Chondrocyte (in vitro differentiated cells): ENCODE data around the gene MAP2K2. TPM values are rescaled to one million over a fixed set of nuclear protein-coding genes. Genes with fewer than 3 reads are reported as not detected.

Experiments
- DNase-seq: peaks from one replicate; pipeline ENCODE4 v3.0.0; 2021; ENCODE audit warnings: mixed read lengths, low spot score
- H3K27ac Mint-ChIP-seq: one replicate; pipeline ENCODE4 v1.8.0; 2021; ENCODE audit warnings: mild to moderate bottlenecking, moderate library complexity, mixed read lengths; ENCODE audit not compliant: unreplicated experiment
- H3K27me3 Mint-ChIP-seq: 2 replicates; pipeline ENCODE4 v1.8.0; 2021; ENCODE audit warnings: low read depth, mixed read lengths
- H3K36me3 Mint-ChIP-seq: 2 replicates; pipeline ENCODE4 v1.8.0; 2021; ENCODE audit warnings: low read depth, mixed read lengths
- H3K4me1 Mint-ChIP-seq: 2 replicates; pipeline ENCODE4 v1.8.0; 2021; ENCODE audit warnings: low read depth, mild to moderate bottlenecking, mixed read lengths
- H3K4me3 Mint-ChIP-seq: one replicate; pipeline ENCODE4 v1.8.0; 2021; ENCODE audit warnings: mild to moderate bottlenecking, moderate library complexity, mixed read lengths; ENCODE audit not compliant: unreplicated experiment
- H3K9me3 Mint-ChIP-seq: 2 replicates; pipeline ENCODE4 v1.8.0; 2021; ENCODE audit warnings: low read depth, mixed read lengths
- total RNA-seq: library from RNA; stranded (reverse); gene quantifications from 3 replicates; pipeline ENCODE4 v1.2.1, GENCODE V29; 2021
- TF ChIP-seq, protein P1 (sequence below): fragments of 200-600 bp; sonication (generic); IDR thresholded peaks from 2 replicates; pipeline ENCODE4 v1.5.0; 2021; ENCODE audit warnings: antibody characterized with exemption, mild to moderate bottlenecking, moderate library complexity

Gene MAP2K2
- total RNA-seq, 1 donor from 2014 or later: 158 TPM

- H3K4me3 Mint-ChIP-seq: peak overlapping the region; percentile 60
Measured at GRCh38 chr19:4068047-4068966, 55.6 kb downstream of the MAP2K2 start.

DNA sequence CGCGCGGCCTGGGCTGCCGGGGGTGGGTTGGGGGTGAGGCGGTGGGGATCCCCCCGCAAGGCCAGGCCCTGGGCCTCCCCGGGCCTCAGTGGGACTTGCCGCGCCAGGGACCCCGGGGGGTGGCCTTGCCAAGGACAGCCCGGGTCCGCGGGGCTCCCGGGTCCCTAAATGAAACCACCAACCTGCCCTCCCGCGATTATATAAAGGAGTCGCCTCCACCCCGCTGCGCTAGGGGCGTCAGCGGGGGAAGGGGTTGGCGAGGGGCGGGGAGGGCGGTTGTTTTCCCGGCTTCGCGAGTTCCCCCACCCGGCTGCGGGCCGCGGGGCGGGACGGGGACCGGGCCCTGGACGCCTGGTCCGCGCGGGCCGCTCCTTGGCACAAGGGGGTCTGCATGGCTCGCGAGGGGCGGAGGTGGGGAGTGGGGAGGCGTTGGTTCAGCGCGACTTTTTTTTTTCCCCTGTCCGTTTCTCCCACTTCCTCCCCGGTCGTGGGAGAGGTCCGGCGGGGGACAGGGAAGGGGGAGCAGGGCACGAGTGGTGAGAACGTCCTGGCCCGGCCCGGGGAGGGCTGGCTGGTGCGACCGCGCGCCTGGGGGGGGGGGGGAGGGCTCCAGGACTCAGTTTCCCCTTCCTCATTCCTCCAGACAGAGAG, 56.4 kb downstream of the MAP2K2 start:
- Mint-ChIP-seq H3K27me3 (no peaks in the 10 kb centered on the region), H3K9me3 (no peaks in the 10 kb centered on the region), H3K27ac (no peak overlapping the region), H3K4me3 (peak overlapping the region; percentile 60), H3K4me1 (peaks cover 18% of the 10 kb centered on the region), H3K36me3 (no peaks in the 10 kb centered on the region)
- DNase-seq: no peak
- TF ChIP-seq, protein P1, sequence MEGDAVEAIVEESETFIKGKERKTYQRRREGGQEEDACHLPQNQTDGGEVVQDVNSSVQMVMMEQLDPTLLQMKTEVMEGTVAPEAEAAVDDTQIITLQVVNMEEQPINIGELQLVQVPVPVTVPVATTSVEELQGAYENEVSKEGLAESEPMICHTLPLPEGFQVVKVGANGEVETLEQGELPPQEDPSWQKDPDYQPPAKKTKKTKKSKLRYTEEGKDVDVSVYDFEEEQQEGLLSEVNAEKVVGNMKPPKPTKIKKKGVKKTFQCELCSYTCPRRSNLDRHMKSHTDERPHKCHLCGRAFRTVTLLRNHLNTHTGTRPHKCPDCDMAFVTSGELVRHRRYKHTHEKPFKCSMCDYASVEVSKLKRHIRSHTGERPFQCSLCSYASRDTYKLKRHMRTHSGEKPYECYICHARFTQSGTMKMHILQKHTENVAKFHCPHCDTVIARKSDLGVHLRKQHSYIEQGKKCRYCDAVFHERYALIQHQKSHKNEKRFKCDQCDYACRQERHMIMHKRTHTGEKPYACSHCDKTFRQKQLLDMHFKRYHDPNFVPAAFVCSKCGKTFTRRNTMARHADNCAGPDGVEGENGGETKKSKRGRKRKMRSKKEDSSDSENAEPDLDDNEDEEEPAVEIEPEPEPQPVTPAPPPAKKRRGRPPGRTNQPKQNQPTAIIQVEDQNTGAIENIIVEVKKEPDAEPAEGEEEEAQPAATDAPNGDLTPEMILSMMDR: peak; percentile 31

More at GRCh38 chr19:4068047-4068966, 55.6 kb downstream of the MAP2K2 start:
- TF ChIP-seq, protein P1: no peak
- no peaks in the 10 kb centered on the region for H3K36me3 Mint-ChIP-seq
- no peaks in the 10 kb centered on the region for H3K27me3 Mint-ChIP-seq
- peaks cover 12% of the 10 kb centered on the region for H3K4me1 Mint-ChIP-seq
- no peaks in the 10 kb centered on the region for H3K9me3 Mint-ChIP-seq
- no peak for DNase-seq
- peak overlapping the region; percentile 74 for H3K27ac Mint-ChIP-seq

GRCh38 chr19:4066682-4067395, 57.1 kb downstream of the MAP2K2 start, which contains the start of gene ZBTB7A:
Gene ZBTB7A (minus strand): TSS chr19:4066899. CDS start chr19:4055232, 11,667 bp downstream.
- H3K4me1 Mint-ChIP-seq: peaks cover 21% of the 10 kb centered on the region
- H3K27me3 Mint-ChIP-seq: no peaks in the 10 kb centered on the region
- no peaks in the 10 kb centered on the region for H3K36me3 Mint-ChIP-seq
- H3K9me3 Mint-ChIP-seq: no peaks in the 10 kb centered on the region
- no peak for DNase-seq
- no peak within 1 kb of the TSS for H3K27ac Mint-ChIP-seq
- peak within 1 kb of the TSS; percentile 60 for H3K4me3 Mint-ChIP-seq
- TF ChIP-seq, protein P1: no peak

DNA sequence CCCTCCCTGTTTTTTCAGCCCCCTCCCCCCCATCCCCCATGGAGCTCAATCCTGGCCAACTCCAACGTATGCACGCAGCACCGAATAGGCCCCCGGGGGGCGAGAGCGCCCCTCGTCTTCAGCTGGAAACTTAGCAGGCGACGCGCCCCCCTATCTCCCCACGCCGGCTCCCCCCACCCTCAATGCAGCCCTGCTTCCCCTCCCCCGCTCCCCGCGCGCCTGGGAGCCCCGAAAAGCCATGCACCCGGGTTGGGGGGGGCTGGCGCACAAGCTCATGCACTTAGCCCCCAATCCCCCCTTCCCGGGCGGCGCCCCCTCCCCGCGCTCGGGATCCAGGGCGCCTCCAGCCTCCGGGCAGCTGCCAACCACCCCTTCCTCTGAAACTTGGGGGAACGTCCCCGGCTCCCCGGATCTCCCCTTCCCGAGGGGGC, 57.7 kb downstream of the MAP2K2 start:
- Mint-ChIP-seq H3K4me3 (peak overlapping the region; percentile 56), H3K9me3 (no peaks in the 10 kb centered on the region), H3K4me1 (peaks cover 23% of the 10 kb centered on the region), H3K36me3 (no peaks in the 10 kb centered on the region), H3K27ac (no peak overlapping the region), H3K27me3 (no peaks in the 10 kb centered on the region)
- TF ChIP-seq, protein P1: no peak
- no peak for DNase-seq
